HG03521 (cell line): ENCODE results near the gene ELOVL5.

Experiments
- ATAC-seq: cut with Tn5 transposase; IDR thresholded peaks from one replicate; pipeline ENCODE4 v1.9.1; 2021; ENCODE audit warnings: mild to moderate bottlenecking, moderate library complexity; ENCODE audit not compliant: unreplicated experiment

The ELOVL5 gene

GRCh38 chr6:53280207-53280606 is 68.5 kb downstream of the ELOVL5 start:
- ATAC-seq, result no peak

GRCh38 chr6:53279293-53279692 is 69.5 kb downstream of the ELOVL5 start:
- ATAC-seq, result no peak

- ATAC-seq, result no peak
Measured at GRCh38 chr6:53273370-53273769, 75.4 kb downstream of the ELOVL5 start.

GRCh38 chr6:53269827-53270226 is 78.9 kb downstream of the ELOVL5 start:
- no peak for ATAC-seq

- ATAC-seq, result no peak
Measured at GRCh38 chr6:53268858-53269608, 79.7 kb downstream of the ELOVL5 start.

GRCh38 chr6:53266553-53267090 is 82.1 kb downstream of the ELOVL5 start:
- ATAC-seq, result no peak

GRCh38 chr6:53264915-53265607 is 83.7 kb downstream of the ELOVL5 start:
- no peak for ATAC-seq

- no peak for ATAC-seq
Measured at GRCh38 chr6:53264337-53264736, 84.4 kb downstream of the ELOVL5 start.

GRCh38 chr6:53263917-53264316 is 84.8 kb downstream of the ELOVL5 start:
- no peak for ATAC-seq

- no peak for ATAC-seq
Measured at GRCh38 chr6:53259860-53260580, 88.7 kb downstream of the ELOVL5 start.

GRCh38 chr6:53258774-53259155 is 90.0 kb downstream of the ELOVL5 start:
- ATAC-seq, result no peak

GRCh38 chr6:53258076-53258773 is 90.5 kb downstream of the ELOVL5 start:
- ATAC-seq, result no peak

GRCh38 chr6:53257533-53257932 is 91.2 kb downstream of the ELOVL5 start:
- no peak for ATAC-seq

- ATAC-seq, result no peak
Measured at GRCh38 chr6:53257001-53257400, 91.7 kb downstream of the ELOVL5 start.

- no peak for ATAC-seq
Measured at GRCh38 chr6:53252177-53252692, 96.5 kb downstream of the ELOVL5 start.

- no peak for ATAC-seq
Measured at GRCh38 chr6:53251033-53251672, 97.6 kb downstream of the ELOVL5 start.

- no peak for ATAC-seq
Measured at GRCh38 chr6:53250176-53251032, 98.3 kb downstream of the ELOVL5 start.

- no peak for ATAC-seq
Measured at GRCh38 chr6:53246924-53247323, 101.8 kb downstream of the ELOVL5 start.

- peak; percentile 73 for ATAC-seq
Measured at GRCh38 chr6:53244958-53245357, 103.8 kb downstream of the ELOVL5 start.
